ENCODE results near the gene VPS37D.

DNA sequence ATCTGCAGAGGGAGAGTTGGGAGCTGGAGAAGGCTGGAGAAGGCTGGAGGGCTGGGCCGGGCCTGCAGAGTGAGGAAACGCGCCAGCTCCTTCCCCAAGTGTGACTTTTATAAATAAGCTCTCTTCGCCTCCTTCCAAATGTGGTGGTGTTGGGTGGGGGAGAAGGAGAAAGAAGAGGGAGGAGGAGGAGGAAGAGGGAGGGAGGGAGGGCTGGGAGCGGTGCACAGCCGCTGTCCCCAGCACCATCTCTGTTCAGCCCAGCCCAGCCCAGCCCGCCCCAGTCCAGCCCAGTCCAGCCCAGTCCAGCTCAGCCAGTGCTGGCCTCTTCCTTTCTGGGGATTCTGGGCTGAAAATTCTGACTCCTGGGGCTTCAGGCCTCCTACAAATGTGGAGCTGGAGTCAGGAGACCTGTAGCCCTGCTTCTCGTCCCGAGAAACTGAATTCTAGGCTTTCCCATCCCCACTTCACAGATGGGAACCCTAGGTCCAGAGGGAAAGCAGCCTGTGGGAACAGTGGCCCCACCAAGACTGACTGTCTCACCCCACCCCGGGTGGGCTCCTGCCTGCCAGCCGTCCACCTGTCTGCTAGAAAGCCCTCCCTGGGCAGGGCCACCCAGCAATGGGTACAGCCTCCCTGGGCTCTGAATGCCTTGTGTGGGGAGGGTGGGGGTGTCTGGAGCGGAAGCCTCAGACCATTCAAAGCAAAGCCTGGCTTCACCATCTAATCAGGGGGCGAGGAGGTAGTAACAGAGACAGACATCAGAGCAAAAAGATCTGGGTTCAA lies 49.6 kb downstream of the VPS37D start:
- TF ChIP-seq, protein P1, sequence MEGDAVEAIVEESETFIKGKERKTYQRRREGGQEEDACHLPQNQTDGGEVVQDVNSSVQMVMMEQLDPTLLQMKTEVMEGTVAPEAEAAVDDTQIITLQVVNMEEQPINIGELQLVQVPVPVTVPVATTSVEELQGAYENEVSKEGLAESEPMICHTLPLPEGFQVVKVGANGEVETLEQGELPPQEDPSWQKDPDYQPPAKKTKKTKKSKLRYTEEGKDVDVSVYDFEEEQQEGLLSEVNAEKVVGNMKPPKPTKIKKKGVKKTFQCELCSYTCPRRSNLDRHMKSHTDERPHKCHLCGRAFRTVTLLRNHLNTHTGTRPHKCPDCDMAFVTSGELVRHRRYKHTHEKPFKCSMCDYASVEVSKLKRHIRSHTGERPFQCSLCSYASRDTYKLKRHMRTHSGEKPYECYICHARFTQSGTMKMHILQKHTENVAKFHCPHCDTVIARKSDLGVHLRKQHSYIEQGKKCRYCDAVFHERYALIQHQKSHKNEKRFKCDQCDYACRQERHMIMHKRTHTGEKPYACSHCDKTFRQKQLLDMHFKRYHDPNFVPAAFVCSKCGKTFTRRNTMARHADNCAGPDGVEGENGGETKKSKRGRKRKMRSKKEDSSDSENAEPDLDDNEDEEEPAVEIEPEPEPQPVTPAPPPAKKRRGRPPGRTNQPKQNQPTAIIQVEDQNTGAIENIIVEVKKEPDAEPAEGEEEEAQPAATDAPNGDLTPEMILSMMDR (IDR thresholded peaks at IDR 0.05), result no peak
- TF ChIP-seq POLR2A (IDR thresholded peaks at IDR 0.05), result no peak
